ENCODE data around the gene NOTCH2NLA.
"Not testable (repeated sequence)": the region's sequence is repeated elsewhere in the genome, so short reads cannot be mapped to it uniquely, and the experiment has no call there.

The NOTCH2NLA gene

GRCh38 chr1:146167740-146168139 is 61.1 kb downstream of the NOTCH2NLA start:
- not testable (repeated sequence) for H3K27ac ChIP-seq (ENCODE audit: low read depth, low read length); H3K4me3 ChIP-seq (ENCODE audit: low read depth in 1 of 2, low read length in 2 of 2); H3K36me3 ChIP-seq (ENCODE audit: control insufficient read depth in 1 of 2, insufficient read depth in 2 of 2, low read length in 2 of 2); H3K4me1 ChIP-seq (ENCODE audit: control insufficient read depth in 1 of 2, insufficient read depth in 2 of 2, low read length in 2 of 2); H3K9me3 ChIP-seq (ENCODE audit: control insufficient read depth in 1 of 2, low read length in 2 of 2); H3K27me3 ChIP-seq (ENCODE audit: control insufficient read depth in 1 of 2, insufficient read depth in 2 of 2, low read length in 2 of 2); H3K9ac ChIP-seq (ENCODE audit: low read depth in 1 of 2, low read length in 2 of 2)

DNA sequence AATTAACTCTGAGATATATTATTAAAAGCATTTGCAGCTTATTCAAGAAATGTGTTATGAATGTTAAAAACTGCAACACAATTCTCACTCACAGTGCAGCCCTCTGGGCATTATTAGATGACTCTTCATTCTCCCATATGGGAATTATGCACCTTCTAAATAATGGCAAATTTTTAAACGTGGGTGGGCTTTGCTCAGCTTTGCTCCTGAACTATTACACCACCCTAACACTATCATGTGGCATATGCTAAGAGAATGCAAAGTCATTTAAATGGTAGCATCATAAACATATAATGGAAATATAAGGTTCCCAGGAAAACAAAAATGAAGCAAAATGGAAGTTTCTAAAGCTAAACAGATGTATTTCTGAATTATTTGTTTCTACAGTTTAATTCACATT is 61.5 kb downstream of the NOTCH2NLA start:
- H3K27ac ChIP-seq (ENCODE audit: low read depth, low read length); H3K36me3 ChIP-seq (ENCODE audit: control insufficient read depth in 1 of 2, insufficient read depth in 2 of 2, low read length in 2 of 2); H3K4me3 ChIP-seq (ENCODE audit: low read depth in 1 of 2, low read length in 2 of 2); H3K9ac ChIP-seq (ENCODE audit: low read depth in 1 of 2, low read length in 2 of 2); H3K4me1 ChIP-seq (ENCODE audit: control insufficient read depth in 1 of 2, insufficient read depth in 2 of 2, low read length in 2 of 2); H3K9me3 ChIP-seq (ENCODE audit: control insufficient read depth in 1 of 2, low read length in 2 of 2); H3K27me3 ChIP-seq (ENCODE audit: control insufficient read depth in 1 of 2, insufficient read depth in 2 of 2, low read length in 2 of 2): not testable (repeated sequence)

GRCh38 chr1:146144465-146144864 is 84.4 kb downstream of the NOTCH2NLA start, which contains the start of gene NBPF10:
NBPF10 (minus strand) TSS chr1:146144804; CDS start chr1:146144769, 35 bp downstream.
- H3K4me3 ChIP-seq (ENCODE audit: low read depth in 1 of 2, low read length in 2 of 2); H3K4me1 ChIP-seq (ENCODE audit: control insufficient read depth in 1 of 2, insufficient read depth in 2 of 2, low read length in 2 of 2); H3K27ac ChIP-seq (ENCODE audit: low read depth, low read length); H3K9me3 ChIP-seq (ENCODE audit: control insufficient read depth in 1 of 2, low read length in 2 of 2); H3K9ac ChIP-seq (ENCODE audit: low read depth in 1 of 2, low read length in 2 of 2); H3K36me3 ChIP-seq (ENCODE audit: control insufficient read depth in 1 of 2, insufficient read depth in 2 of 2, low read length in 2 of 2); H3K27me3 ChIP-seq (ENCODE audit: control insufficient read depth in 1 of 2, insufficient read depth in 2 of 2, low read length in 2 of 2): not testable (repeated sequence)

Measured in duodenal mucosa (tissue), 2 donors.